Right lobe of liver (tissue), 4 donors: ENCODE measurements around the gene RADX.

ENCODE experiments used
- POLR2A ChIP-seq: fragments of 450-650 bp; IDR thresholded peaks from one replicate; pipeline ENCODE4 v1.6.1; 2017; ENCODE audit warnings: antibody characterized with exemption, mild to moderate bottlenecking
- TF ChIP-seq, protein P1 (sequence below), 4 donors: fragments of 200-600 bp in 3 of 4; fragments of 450-650 bp in 1 of 4; IDR thresholded peaks; one replicate each; pipeline versions ENCODE4 v1.5.1 to v1.8.0; 2016 to 2022; ENCODE audit warnings: antibody characterized with exemption in 4 of 4, mild to moderate bottlenecking in 2 of 4
- donor health status: DM: no; HTN: no; CAD: no.
- donor health status: DM: no; HTN: no; CAD: no.
- donor health status: DM: no; HTN: yes; CAD: no.

DNA sequence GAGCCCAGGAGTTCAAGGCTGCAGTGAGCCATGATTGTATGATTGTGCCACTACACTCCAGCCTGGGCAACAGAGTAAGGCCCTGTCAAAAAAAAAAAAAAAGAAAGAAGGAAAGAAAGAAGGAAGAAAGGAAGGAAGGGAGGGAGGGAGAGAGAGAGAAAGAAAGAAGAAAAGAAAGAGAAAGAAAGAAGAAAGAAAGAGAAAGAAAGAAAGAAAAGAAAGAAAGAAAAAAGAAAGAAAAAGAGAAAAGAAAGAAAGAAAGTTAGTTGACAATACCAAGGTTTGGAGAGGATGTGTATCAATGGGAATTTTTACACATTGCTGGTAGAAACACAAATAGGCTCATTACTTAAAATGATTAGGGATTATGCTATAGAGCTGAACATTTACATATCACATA is 19.8 kb downstream of the RADX start:
- TF ChIP-seq, protein P1, sequence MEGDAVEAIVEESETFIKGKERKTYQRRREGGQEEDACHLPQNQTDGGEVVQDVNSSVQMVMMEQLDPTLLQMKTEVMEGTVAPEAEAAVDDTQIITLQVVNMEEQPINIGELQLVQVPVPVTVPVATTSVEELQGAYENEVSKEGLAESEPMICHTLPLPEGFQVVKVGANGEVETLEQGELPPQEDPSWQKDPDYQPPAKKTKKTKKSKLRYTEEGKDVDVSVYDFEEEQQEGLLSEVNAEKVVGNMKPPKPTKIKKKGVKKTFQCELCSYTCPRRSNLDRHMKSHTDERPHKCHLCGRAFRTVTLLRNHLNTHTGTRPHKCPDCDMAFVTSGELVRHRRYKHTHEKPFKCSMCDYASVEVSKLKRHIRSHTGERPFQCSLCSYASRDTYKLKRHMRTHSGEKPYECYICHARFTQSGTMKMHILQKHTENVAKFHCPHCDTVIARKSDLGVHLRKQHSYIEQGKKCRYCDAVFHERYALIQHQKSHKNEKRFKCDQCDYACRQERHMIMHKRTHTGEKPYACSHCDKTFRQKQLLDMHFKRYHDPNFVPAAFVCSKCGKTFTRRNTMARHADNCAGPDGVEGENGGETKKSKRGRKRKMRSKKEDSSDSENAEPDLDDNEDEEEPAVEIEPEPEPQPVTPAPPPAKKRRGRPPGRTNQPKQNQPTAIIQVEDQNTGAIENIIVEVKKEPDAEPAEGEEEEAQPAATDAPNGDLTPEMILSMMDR (IDR thresholded peaks at IDR 0.05): no peak
- TF ChIP-seq POLR2A: no peak
